Astrocyte (in vitro differentiated cells and primary cell): ENCODE results near the gene GRHL1. TPM values are rescaled to one million over a fixed set of nuclear protein-coding genes. Genes with fewer than 3 reads are reported as not detected.

Experiments
- DNase-seq: peaks from one replicate; pipeline ENCODE4 v3.0.0-alpha.2; 2010; ENCODE audit warnings: low read depth
- FAIRE-seq: peaks from 2 replicates; lab custom pipeline; 2011; peaks lifted over from hg19 to GRCh38; lab: Jason Lieb, UNC
- H2AFZ ChIP-seq: 2 replicates; pipeline ENCODE4 v1.6.0; 2012; ENCODE audit warnings: low read depth, low read length, inconsistent platforms
- H3K27ac ChIP-seq: 2 replicates; pipeline ENCODE4 v1.5.1; 2011; ENCODE audit warnings: low read depth, low read length, inconsistent platforms
- H3K27me3 ChIP-seq: 2 replicates; pipeline ENCODE4 v1.6.0; 2011; ENCODE audit warnings: low read length, inconsistent platforms; ENCODE audit not compliant: insufficient read depth
- H3K36me3 ChIP-seq: 2 replicates; pipeline ENCODE4 v1.5.1; 2011; ENCODE audit warnings: low read length, inconsistent platforms; ENCODE audit not compliant: insufficient read depth
- H3K4me1 ChIP-seq: 2 replicates; pipeline ENCODE4 v1.5.1; 2011; ENCODE audit warnings: low read length, inconsistent platforms; ENCODE audit not compliant: insufficient read depth
- H3K4me2 ChIP-seq: 2 replicates; pipeline ENCODE4 v1.6.0; 2012; ENCODE audit warnings: low read length, inconsistent platforms
- H3K4me3 ChIP-seq: 2 replicates; pipeline ENCODE4 v1.5.1; 2011; ENCODE audit warnings: low read depth, mild to moderate bottlenecking, low read length, inconsistent platforms; ENCODE audit not compliant: insufficient read depth
- H3K79me2 ChIP-seq: 2 replicates; pipeline ENCODE4 v1.6.0; 2012; ENCODE audit warnings: mild to moderate bottlenecking, low read length, inconsistent platforms; ENCODE audit not compliant: insufficient read depth
- H3K9ac ChIP-seq: 2 replicates; pipeline ENCODE4 v1.6.0; 2012; ENCODE audit warnings: mild to moderate bottlenecking, low read length, inconsistent platforms
- H3K9me3 ChIP-seq: 2 replicates; pipeline ENCODE4 v1.5.1; 2012; ENCODE audit warnings: low read depth, mild to moderate bottlenecking, low read length, inconsistent platforms; ENCODE audit not compliant: insufficient read depth
- H4K20me1 ChIP-seq: 2 replicates; pipeline ENCODE4 v1.6.0; 2012; ENCODE audit warnings: low read length, inconsistent platforms; ENCODE audit not compliant: insufficient read depth
- H3K27ac Mint-ChIP-seq: one replicate; pipeline ENCODE4 v1.8.0; 2021; ENCODE audit warnings: mild to moderate bottlenecking, mixed read lengths; ENCODE audit not compliant: unreplicated experiment
- H3K27me3 Mint-ChIP-seq: one replicate; pipeline ENCODE4 v1.8.0; 2021; ENCODE audit warnings: low read depth, mixed read lengths; ENCODE audit not compliant: unreplicated experiment
- H3K36me3 Mint-ChIP-seq: one replicate; pipeline ENCODE4 v1.8.0; 2021; ENCODE audit warnings: low read depth, mixed read lengths; ENCODE audit not compliant: unreplicated experiment
- H3K4me1 Mint-ChIP-seq: one replicate; pipeline ENCODE4 v1.8.0; 2021; ENCODE audit warnings: low read depth, mixed read lengths; ENCODE audit not compliant: unreplicated experiment
- H3K4me3 Mint-ChIP-seq: one replicate; pipeline ENCODE4 v1.8.0; 2021; ENCODE audit warnings: mild to moderate bottlenecking, moderate library complexity, mixed read lengths; ENCODE audit not compliant: unreplicated experiment
- H3K9me3 Mint-ChIP-seq: one replicate; pipeline ENCODE4 v1.8.0; 2021; ENCODE audit warnings: mild to moderate bottlenecking, mixed read lengths; ENCODE audit not compliant: unreplicated experiment
- CTCF ChIP-seq: IDR thresholded peaks from 2 replicates; pipeline ENCODE4 v1.5.1; 2011; ENCODE audit warnings: low read depth, mild to moderate bottlenecking, inconsistent platforms, low read length, moderate library complexity; ENCODE audit not compliant: insufficient read depth
- EZH2 ChIP-seq: IDR thresholded peaks from 2 replicates; pipeline ENCODE4 v1.6.1; 2012; ENCODE audit warnings: mild to moderate bottlenecking, low read length, inconsistent platforms; ENCODE audit not compliant: insufficient read depth
- total RNA-seq: library from RNA; stranded (reverse); gene quantifications from 2 replicates; pipeline ENCODE4 v1.2.1, GENCODE V29; 2021

The GRHL1 gene
- total RNA-seq, 1 donor from 2014 or later = 4.1 TPM

- Histone ChIP-seq H3K79me2 (no peaks in the 10 kb centered on the region), H3K4me3 (no peak overlapping the region), H3K9ac (no peak overlapping the region), H3K9me3 (no peaks in the 10 kb centered on the region), H3K4me1 (peaks cover 4% of the 10 kb centered on the region), H3K4me2 (no peak overlapping the region), H3K36me3 (no peaks in the 10 kb centered on the region), H3K27me3 (peaks cover 12% of the 10 kb centered on the region), H3K27ac (no peak overlapping the region), H4K20me1 (no peaks in the 10 kb centered on the region), H2AFZ (no peak overlapping the region)
- Mint-ChIP-seq H3K4me1 (no peaks in the 10 kb centered on the region), H3K36me3 (no peaks in the 10 kb centered on the region), H3K27me3 (peaks cover 29% of the 10 kb centered on the region), H3K27ac (no peak overlapping the region), H3K4me3 (no peak overlapping the region), H3K9me3 (no peaks in the 10 kb centered on the region)
- DNase-seq (no peak), FAIRE-seq (no peak)
- TF ChIP-seq EZH2 (no peak), CTCF (no peak)
Observed at GRCh38 chr2:9948721-9949120, 2.8 kb upstream of the GRHL1 start.

- Histone ChIP-seq H2AFZ (no peak overlapping the region), H3K4me1 (peaks cover 4% of the 10 kb centered on the region), H3K4me2 (no peak overlapping the region), H3K27ac (no peak overlapping the region), H3K9ac (no peak overlapping the region), H3K27me3 (peaks cover 13% of the 10 kb centered on the region), H4K20me1 (no peaks in the 10 kb centered on the region), H3K79me2 (no peaks in the 10 kb centered on the region), H3K36me3 (no peaks in the 10 kb centered on the region), H3K4me3 (no peak overlapping the region), H3K9me3 (no peaks in the 10 kb centered on the region)
- Mint-ChIP-seq H3K9me3 (no peaks in the 10 kb centered on the region), H3K36me3 (no peaks in the 10 kb centered on the region), H3K27me3 (peaks cover 29% of the 10 kb centered on the region), H3K27ac (no peak overlapping the region), H3K4me1 (no peaks in the 10 kb centered on the region), H3K4me3 (peak overlapping the region; percentile 64)
- DNase-seq = no peak
- no peak for FAIRE-seq
- TF ChIP-seq EZH2 (no peak), CTCF (no peak)
Observed at GRCh38 chr2:9949239-9949991, 2.1 kb upstream of the GRHL1 start.

GRCh38 chr2:9949992-9950520 lies 1.4 kb upstream of the GRHL1 start:
- H3K36me3 Mint-ChIP-seq = no peaks in the 10 kb centered on the region
- no peak for DNase-seq

More at GRCh38 chr2:9949992-9950520, 1.4 kb upstream of the GRHL1 start:
- H3K4me3 Mint-ChIP-seq = peak overlapping the region; percentile 64
- FAIRE-seq = no peak
- H3K9me3 Mint-ChIP-seq = no peaks in the 10 kb centered on the region
- peaks cover 25% of the 10 kb centered on the region for H3K27me3 Mint-ChIP-seq
- H2AFZ ChIP-seq = peak overlapping the region; percentile 83
- H4K20me1 ChIP-seq = no peaks in the 10 kb centered on the region
- no peaks in the 10 kb centered on the region for H3K36me3 ChIP-seq
- no peaks in the 10 kb centered on the region for H3K4me1 Mint-ChIP-seq
- no peak overlapping the region for H3K4me3 ChIP-seq
- H3K27ac ChIP-seq = no peak overlapping the region
- H3K4me1 ChIP-seq = peaks cover 4% of the 10 kb centered on the region
- no peaks in the 10 kb centered on the region for H3K79me2 ChIP-seq
- H3K27me3 ChIP-seq = peaks cover 15% of the 10 kb centered on the region
- no peak overlapping the region for H3K4me2 ChIP-seq
- no peak overlapping the region for H3K27ac Mint-ChIP-seq
- H3K9ac ChIP-seq = no peak overlapping the region
- no peaks in the 10 kb centered on the region for H3K9me3 ChIP-seq
- TF ChIP-seq CTCF (no peak), EZH2 (no peak)
